ENCODE measurements around the gene NHSL2. TPM values are rescaled to one million over a fixed set of nuclear protein-coding genes. Genes with fewer than 3 reads are reported as not detected.

Gene NHSL2
- polyA plus RNA-seq, 3 donors, result 16.6 to 39.8 (median 22.8) TPM

DNA sequence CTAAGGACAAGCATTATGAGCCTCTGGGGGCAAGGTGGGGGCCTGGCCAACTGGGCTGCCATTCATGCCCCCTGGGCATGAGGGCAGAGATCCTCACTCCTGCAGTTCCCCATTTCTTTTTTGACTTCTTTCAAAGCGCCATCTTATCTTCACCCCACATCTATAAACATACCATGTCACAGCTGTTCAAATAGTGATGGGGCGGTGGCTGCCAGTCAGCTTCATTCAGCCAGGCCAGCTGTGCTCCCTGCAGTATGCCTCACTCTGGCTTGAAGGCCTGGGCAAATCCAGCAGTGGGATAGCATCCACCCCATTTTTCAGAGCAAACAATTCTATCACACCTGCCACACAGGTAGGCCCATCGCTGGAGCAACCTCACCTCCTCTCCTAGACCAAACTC is 85.5 kb downstream of the NHSL2 start:
- no peaks in the 10 kb centered on the region for H4K20me1 ChIP-seq (ENCODE audit: insufficient read depth, low read length)

DNA sequence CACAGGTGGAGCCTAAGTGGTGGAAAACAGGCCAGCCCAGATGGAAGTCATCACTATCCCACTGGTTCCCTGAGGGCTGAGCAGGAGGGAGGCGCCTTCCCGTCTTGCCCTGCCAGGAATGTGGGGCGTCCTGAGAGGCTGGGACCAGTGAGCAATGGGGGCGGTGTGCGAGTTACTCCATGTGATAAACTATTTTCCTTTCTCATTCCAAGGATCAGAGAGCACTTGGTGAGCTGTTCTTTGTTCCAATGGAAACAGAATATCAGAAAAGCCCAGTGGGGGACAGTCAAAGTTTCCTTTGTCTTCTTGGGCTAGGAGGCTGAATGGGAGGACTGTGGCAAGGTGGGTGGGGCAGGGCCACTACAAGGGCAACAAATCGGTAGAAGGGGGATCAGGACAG is 86.2 kb downstream of the NHSL2 start:
- no peak for DNase-seq
- H3K27me3 Mint-ChIP-seq (ENCODE audit: low read depth in 3 of 3), result peaks cover 0 to 26% (median 7%) of the 10 kb centered on the region in 3 donors
- no peaks in the 10 kb centered on the region for H3K9me3 Mint-ChIP-seq
- H3K36me3 Mint-ChIP-seq, result no peaks in the 10 kb centered on the region
- Histone ChIP-seq H3K4me3 (replicated peaks in 1 of 3; ENCODE audit: low read depth in 2 of 3, low read length in 3 of 3) (no peak overlapping the region), H3K27me3 (ENCODE audit: control insufficient read depth in 2 of 2, insufficient read depth in 2 of 2, low read length in 2 of 2) (no peaks in the 10 kb centered on the region), H3K4me2 (replicated peaks; ENCODE audit: extremely low read depth, low read length, poor library complexity, severe bottlenecking) (no peak overlapping the region), H2AFZ (ENCODE audit: insufficient read depth, low read depth, low read length, poor library complexity, severe bottlenecking) (no peak overlapping the region), H3K9me3 (replicated peaks in 1 of 2; ENCODE audit: control insufficient read depth in 1 of 2, insufficient read depth in 1 of 2, low read length in 2 of 2) (no peaks in the 10 kb centered on the region), H3K36me3 (replicated peaks in 1 of 2; ENCODE audit: control insufficient read depth in 1 of 2, insufficient read depth in 2 of 2, low read length in 2 of 2) (no peaks in the 10 kb centered on the region), H3K79me2 (ENCODE audit: insufficient read depth, low read length) (no peaks in the 10 kb centered on the region), H3K27ac (ENCODE audit: low read depth in 1 of 2, low read length in 2 of 2) (no peak overlapping the region), H3K4me1 (ENCODE audit: control insufficient read depth in 1 of 2, insufficient read depth in 2 of 2, low read length in 2 of 2) (no peaks in the 10 kb centered on the region), H3K9ac (ENCODE audit: insufficient read depth, low read length, poor library complexity, severe bottlenecking) (no peak overlapping the region), H4K20me1 (ENCODE audit: insufficient read depth, low read length) (no peaks in the 10 kb centered on the region)
- H3K4me3 Mint-ChIP-seq, result no peak overlapping the region
- 94% methylated on average over 2 of the region's 6 CpGs for WGBS (ENCODE audit: insufficient coverage)
- no peak overlapping the region for H3K27ac Mint-ChIP-seq
- H3K4me1 Mint-ChIP-seq, result peaks cover 3% of the 10 kb centered on the region
- intact Hi-C loops (cut with micrococcal nuclease), result loop anchor here in 1 of 2 donors (5.0 kb wide), 1 partner anchor 130 kb away; no protein-coding TSS in a partner anchor
- TF ChIP-seq, protein P1, sequence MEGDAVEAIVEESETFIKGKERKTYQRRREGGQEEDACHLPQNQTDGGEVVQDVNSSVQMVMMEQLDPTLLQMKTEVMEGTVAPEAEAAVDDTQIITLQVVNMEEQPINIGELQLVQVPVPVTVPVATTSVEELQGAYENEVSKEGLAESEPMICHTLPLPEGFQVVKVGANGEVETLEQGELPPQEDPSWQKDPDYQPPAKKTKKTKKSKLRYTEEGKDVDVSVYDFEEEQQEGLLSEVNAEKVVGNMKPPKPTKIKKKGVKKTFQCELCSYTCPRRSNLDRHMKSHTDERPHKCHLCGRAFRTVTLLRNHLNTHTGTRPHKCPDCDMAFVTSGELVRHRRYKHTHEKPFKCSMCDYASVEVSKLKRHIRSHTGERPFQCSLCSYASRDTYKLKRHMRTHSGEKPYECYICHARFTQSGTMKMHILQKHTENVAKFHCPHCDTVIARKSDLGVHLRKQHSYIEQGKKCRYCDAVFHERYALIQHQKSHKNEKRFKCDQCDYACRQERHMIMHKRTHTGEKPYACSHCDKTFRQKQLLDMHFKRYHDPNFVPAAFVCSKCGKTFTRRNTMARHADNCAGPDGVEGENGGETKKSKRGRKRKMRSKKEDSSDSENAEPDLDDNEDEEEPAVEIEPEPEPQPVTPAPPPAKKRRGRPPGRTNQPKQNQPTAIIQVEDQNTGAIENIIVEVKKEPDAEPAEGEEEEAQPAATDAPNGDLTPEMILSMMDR (IDR thresholded peaks at IDR 0.05), result no peak

More for the DNA sequence above, 85.5 kb downstream of the NHSL2 start:
- intact Hi-C loops (cut with micrococcal nuclease), result loop anchor here in 1 of 2 donors (5.0 kb wide), 1 partner anchor 131 kb away; no protein-coding TSS in a partner anchor
- no peak for DNase-seq
- no peak overlapping the region for H3K4me2 ChIP-seq (replicated peaks; ENCODE audit: extremely low read depth, low read length, poor library complexity, severe bottlenecking)
- no peak overlapping the region for H3K4me3 ChIP-seq (replicated peaks in 1 of 3; ENCODE audit: low read depth in 2 of 3, low read length in 3 of 3)
- Mint-ChIP-seq H3K4me3 (no peak overlapping the region), H3K4me1 (peaks cover 3% of the 10 kb centered on the region), H3K36me3 (no peaks in the 10 kb centered on the region), H3K9me3 (peaks cover 0 to 2% (median 0%) of the 10 kb centered on the region in 7 donors), H3K27me3 (ENCODE audit: low read depth in 3 of 3) (peaks cover 0 to 25% (median 7%) of the 10 kb centered on the region in 3 donors), H3K27ac (no peak overlapping the region)
- TF ChIP-seq, protein P1 (IDR thresholded peaks at IDR 0.05), result no peak
- no peak overlapping the region for H3K27ac ChIP-seq (ENCODE audit: low read depth in 1 of 2, low read length in 2 of 2)
- H3K79me2 ChIP-seq (ENCODE audit: insufficient read depth, low read length), result no peaks in the 10 kb centered on the region
- no peak overlapping the region for H3K9ac ChIP-seq (ENCODE audit: insufficient read depth, low read length, poor library complexity, severe bottlenecking)
- no CpG with 5 or more reads among the region's 3 CpGs for WGBS (ENCODE audit: insufficient coverage)
- H3K27me3 ChIP-seq (ENCODE audit: control insufficient read depth in 2 of 2, insufficient read depth in 2 of 2, low read length in 2 of 2), result no peaks in the 10 kb centered on the region
- no peaks in the 10 kb centered on the region for H3K9me3 ChIP-seq (replicated peaks in 1 of 2; ENCODE audit: control insufficient read depth in 1 of 2, insufficient read depth in 1 of 2, low read length in 2 of 2)
- no peaks in the 10 kb centered on the region for H3K36me3 ChIP-seq (replicated peaks in 1 of 2; ENCODE audit: control insufficient read depth in 1 of 2, insufficient read depth in 2 of 2, low read length in 2 of 2)
- no peak overlapping the region for H2AFZ ChIP-seq (ENCODE audit: insufficient read depth, low read depth, low read length, poor library complexity, severe bottlenecking)
- no peaks in the 10 kb centered on the region for H3K4me1 ChIP-seq (ENCODE audit: control insufficient read depth in 1 of 2, insufficient read depth in 2 of 2, low read length in 2 of 2)
